Endothelial cell of umbilical vein (primary cell): ENCODE results near the gene SCAMP1. TPM values are rescaled to one million over a fixed set of nuclear protein-coding genes. Genes with fewer than 3 reads are reported as not detected.
A peak's percentile ranks its signal among the peaks of the same experiment; 100 is the strongest.

Experiments
- BruUV-seq: library from RNA; stranded (reverse); fragments of 400-500 nt; replicated peaks from 2 replicates; lab custom pipeline; 2021; lab: Mats Ljungman, UMichigan
- CTCF ChIA-PET: fragments of 300-600, 350-600 bp; sonication (Branson Sonifier 250); formaldehyde crosslinking; loops from one replicate; lab custom pipeline; 2021; ENCODE audit warnings: antibody characterized with exemption, inconsistent platforms; lab: Charles Lee
- POLR2A ChIA-PET: fragments of 300-600, 350-600 bp; sonication (Branson Sonifier 250); formaldehyde crosslinking; loops from one replicate; lab custom pipeline; 2021; ENCODE audit warnings: antibody characterized with exemption, inconsistent platforms; lab: Charles Lee
- DNase-seq: peaks from one replicate; pipeline ENCODE4 v3.0.0-alpha.2; 2011; ENCODE audit warnings: low read depth, low spot score
- FAIRE-seq: peaks from 2 replicates; lab custom pipeline; 2011; peaks lifted over from hg19 to GRCh38; lab: Jason Lieb, UNC
- H2AFZ ChIP-seq: 2 replicates; pipeline ENCODE4 v1.6.0; 2012; ENCODE audit warnings: low read depth, low read length, control low read depth, inconsistent platforms
- H3K27ac ChIP-seq: 2 replicates; pipeline ENCODE4 v1.5.1; 2011; ENCODE audit warnings: low read depth, mild to moderate bottlenecking, control low read depth, low read length, moderate library complexity; ENCODE audit not compliant: insufficient read depth
- H3K27me3 ChIP-seq, 2 experiments: 2 replicates each; pipeline versions ENCODE4 v1.6.0 to v1.6.1; 2011; ENCODE audit warnings: low read length in 2 of 2, mixed read lengths in 1 of 2; ENCODE audit not compliant: control insufficient read depth in 2 of 2, insufficient read depth in 2 of 2
- H3K36me3 ChIP-seq, 2 experiments: 2 replicates in 1 of 2; 3 replicates in 1 of 2; pipeline ENCODE4 v1.5.1; 2011; ENCODE audit warnings: low read length in 2 of 2, mild to moderate bottlenecking in 1 of 2, moderate library complexity in 1 of 2; ENCODE audit not compliant: control insufficient read depth in 2 of 2, insufficient read depth in 2 of 2; ENCODE audit errors: extremely low read depth in 1 of 2
- H3K4me1 ChIP-seq: 3 replicates; pipeline ENCODE4 v1.5.1; 2011; ENCODE audit warnings: mild to moderate bottlenecking, low read length; ENCODE audit not compliant: control insufficient read depth, insufficient read depth; ENCODE audit errors: extremely low read depth
- H3K4me2 ChIP-seq: 2 replicates; pipeline ENCODE4 v1.6.1; 2011; ENCODE audit warnings: low read length, control low read depth, mixed read lengths; ENCODE audit not compliant: insufficient read depth
- H3K4me3 ChIP-seq, 3 experiments: fragments of 200-600 bp in 1 of 3; sonication (generic), shearing (Covaris generic) in 1 of 3; replicated peaks in 1 of 3; 2 replicates each; pipeline ENCODE4 v1.5.1; 2011 to 2016; ENCODE audit warnings: control low read depth in 3 of 3, low read length in 3 of 3, mild to moderate bottlenecking in 2 of 3, inconsistent platforms in 1 of 3, low read depth in 1 of 3, moderate library complexity in 1 of 3; ENCODE audit not compliant: insufficient read depth in 1 of 3
- H3K79me2 ChIP-seq: 2 replicates; pipeline ENCODE4 v1.6.0; 2012; ENCODE audit warnings: low read length, inconsistent platforms; ENCODE audit not compliant: control insufficient read depth, insufficient read depth
- H3K9ac ChIP-seq: replicated peaks from 2 replicates; pipeline ENCODE3; 2011; ENCODE audit warnings: low read length, control low read depth; ENCODE audit not compliant: insufficient read depth; ENCODE audit errors: extremely low read depth
- H3K9me1 ChIP-seq: replicated peaks from 3 replicates; pipeline ENCODE4 v1.6.0; 2011; ENCODE audit warnings: mild to moderate bottlenecking, low read length; ENCODE audit not compliant: control insufficient read depth, insufficient read depth; ENCODE audit errors: extremely low read depth
- H3K9me3 ChIP-seq: replicated peaks from 2 replicates; pipeline ENCODE4 v1.5.1; 2012; ENCODE audit warnings: low read length, inconsistent platforms; ENCODE audit not compliant: control insufficient read depth, insufficient read depth
- H4K20me1 ChIP-seq: replicated peaks from 2 replicates; pipeline ENCODE3; 2011; ENCODE audit warnings: mild to moderate bottlenecking, low read length; ENCODE audit not compliant: control insufficient read depth, insufficient read depth; ENCODE audit errors: extremely low read depth
- FOS ChIP-seq: IDR thresholded peaks from 2 replicates; pipeline ENCODE4 v1.6.1; 2011; ENCODE audit warnings: mild to moderate bottlenecking, low read length, moderate library complexity, borderline replicate concordance; ENCODE audit not compliant: insufficient read depth
- GATA2 ChIP-seq: IDR thresholded peaks from 2 replicates; pipeline ENCODE4 v1.7.0; 2011; ENCODE audit warnings: low read depth, mild to moderate bottlenecking, moderate library complexity, mixed read lengths, low read length; ENCODE audit not compliant: insufficient read length, insufficient read depth
- JUN ChIP-seq: IDR thresholded peaks from 2 replicates; pipeline ENCODE4 v1.6.1; 2011; ENCODE audit warnings: borderline replicate concordance, low read depth; ENCODE audit not compliant: insufficient read length, insufficient read depth
- MYC ChIP-seq: IDR thresholded peaks from one replicate; pipeline ENCODE4 v1.6.1; 2011; ENCODE audit warnings: mild to moderate bottlenecking, low read depth, low read length
- POLR2AphosphoS5 ChIP-seq: IDR thresholded peaks from 2 replicates; pipeline ENCODE4 v1.6.1; 2012; ENCODE audit warnings: low read depth, mild to moderate bottlenecking, control low read depth, low read length, moderate library complexity; ENCODE audit not compliant: insufficient read depth
- dilution Hi-C: fragments of 300-500 bp; cut with MboI; formaldehyde crosslinking; loops from one replicate; pipeline ENCODE4 v1.15.0; 2019; ENCODE audit warnings: low sequenced_read_pairs; ENCODE audit not compliant: extremely low pct_ligation_motif_present
- intact Hi-C: fragments of 100-400 bp; cut with micrococcal nuclease; formaldehyde crosslinking; loops from one replicate; pipeline ENCODE4 v1.10.0; 2022
- polyA plus RNA-seq, 4 experiments: library from polyadenylated mRNA; depleted of rRNA in 3 of 4; stranded (reverse) in 3 of 4; unstranded in 1 of 4; fragments of >200 nt; gene quantifications; 2 replicates each; pipeline versions ENCODE4 v1.2.1 to v1.2.3, GENCODE V29; 2011 to 2012; ENCODE audit warnings: missing spikeins in 1 of 4
- total RNA-seq: library from RNA; stranded (reverse); gene quantifications from 2 replicates; pipeline ENCODE4 v1.2.3, GENCODE V29; 2021
- TF ChIP-seq, protein P1 (sequence below), 2 donors: IDR thresholded peaks; 1 replicate in 1 of 2; 2 replicates in 1 of 2; pipeline ENCODE4 v1.5.1; 2011; ENCODE audit warnings: low read length in 2 of 2, mild to moderate bottlenecking in 2 of 2, moderate library complexity in 2 of 2, control low read depth in 1 of 2, inconsistent platforms in 1 of 2, low read depth in 1 of 2; ENCODE audit not compliant: insufficient read depth in 1 of 2; ENCODE audit errors: extremely low read depth in 1 of 2
- TF ChIP-seq, protein P2 (sequence below): IDR thresholded peaks from 2 replicates; pipeline ENCODE4 v1.6.1; 2011; ENCODE audit not compliant: insufficient read depth, insufficient read length

Gene SCAMP1
- total and polyA plus RNA-seq, 2 donors (not counting 3 experiments of a cell fraction or from before 2014, with no cell fraction given), result 13.7 to 29.0 TPM

- ChIA-PET CTCF (interaction anchor here (1.1 to 1.8 kb wide), 2 partner anchors 57 to 234 kb away, joined by 3 to 4 read pairs; no protein-coding TSS in a partner anchor), POLR2A (interaction anchor here (0.7 kb wide), 1 partner anchor 12 kb away, joined by 3 read pairs; no protein-coding TSS in a partner anchor)
- Histone ChIP-seq H3K36me3 (no peaks in the 10 kb centered on the region), H3K9ac (no peak overlapping the region), H3K9me3 (no peaks in the 10 kb centered on the region), H3K4me3 (no peak overlapping the region), H3K4me2 (no peak overlapping the region), H3K27ac (no peak overlapping the region), H2AFZ (no peak overlapping the region), H4K20me1 (peaks cover 3% of the 10 kb centered on the region), H3K9me1 (no peaks in the 10 kb centered on the region), H3K79me2 (peaks cover 7% of the 10 kb centered on the region), H3K4me1 (no peaks in the 10 kb centered on the region), H3K27me3 (no peaks in the 10 kb centered on the region)
- dilution Hi-C loops, result no loop called here
- DNase-seq (peak; percentile 11), FAIRE-seq (no peak)
- intact Hi-C loops, result no loop called here
- TF ChIP-seq POLR2AphosphoS5 (no peak), GATA2 (no peak), FOS (no peak), MYC (no peak), JUN (no peak)
- TF ChIP-seq, protein P1, sequence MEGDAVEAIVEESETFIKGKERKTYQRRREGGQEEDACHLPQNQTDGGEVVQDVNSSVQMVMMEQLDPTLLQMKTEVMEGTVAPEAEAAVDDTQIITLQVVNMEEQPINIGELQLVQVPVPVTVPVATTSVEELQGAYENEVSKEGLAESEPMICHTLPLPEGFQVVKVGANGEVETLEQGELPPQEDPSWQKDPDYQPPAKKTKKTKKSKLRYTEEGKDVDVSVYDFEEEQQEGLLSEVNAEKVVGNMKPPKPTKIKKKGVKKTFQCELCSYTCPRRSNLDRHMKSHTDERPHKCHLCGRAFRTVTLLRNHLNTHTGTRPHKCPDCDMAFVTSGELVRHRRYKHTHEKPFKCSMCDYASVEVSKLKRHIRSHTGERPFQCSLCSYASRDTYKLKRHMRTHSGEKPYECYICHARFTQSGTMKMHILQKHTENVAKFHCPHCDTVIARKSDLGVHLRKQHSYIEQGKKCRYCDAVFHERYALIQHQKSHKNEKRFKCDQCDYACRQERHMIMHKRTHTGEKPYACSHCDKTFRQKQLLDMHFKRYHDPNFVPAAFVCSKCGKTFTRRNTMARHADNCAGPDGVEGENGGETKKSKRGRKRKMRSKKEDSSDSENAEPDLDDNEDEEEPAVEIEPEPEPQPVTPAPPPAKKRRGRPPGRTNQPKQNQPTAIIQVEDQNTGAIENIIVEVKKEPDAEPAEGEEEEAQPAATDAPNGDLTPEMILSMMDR (IDR thresholded peaks at IDR 0.05; ENCODE audit: extremely low read depth in 1 of 2, insufficient read depth in 1 of 2, low read depth in 1 of 2, low read length in 2 of 2), result no peak
- TF ChIP-seq, protein P2, sequence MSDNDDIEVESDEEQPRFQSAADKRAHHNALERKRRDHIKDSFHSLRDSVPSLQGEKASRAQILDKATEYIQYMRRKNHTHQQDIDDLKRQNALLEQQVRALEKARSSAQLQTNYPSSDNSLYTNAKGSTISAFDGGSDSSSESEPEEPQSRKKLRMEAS, result no peak
- no TSS peak for BruUV-seq
Measured at GRCh38 chr5:78377056-78377717, 16.8 kb downstream of the SCAMP1 start.
